Kidney (tissue), 14 donors: Measurements from ENCODE around the gene PGLYRP2. TPM values are rescaled to one million over a fixed set of nuclear protein-coding genes. Genes with fewer than 3 reads are reported as not detected.
A peak's percentile ranks its signal among the peaks of the same experiment; 100 is the strongest.

Experiments used
- DNase-seq, 5 donors: peaks; one replicate each; pipeline ENCODE4 v3.0.0-alpha.2; 2013 to 2020
- FAIRE-seq: peaks from 2 replicates; lab custom pipeline; 2012; peaks lifted over from hg19 to GRCh38; lab: Jason Lieb, UNC
- H3K27ac ChIP-seq, 2 donors: one replicate each; pipeline ENCODE4 v1.7.0; 2013; ENCODE audit warnings: low read depth in 2 of 2, low read length in 2 of 2, inconsistent platforms in 1 of 2
- H3K27me3 ChIP-seq: one replicate; pipeline ENCODE4 v1.7.1; 2013; ENCODE audit warnings: low read length, inconsistent platforms; ENCODE audit not compliant: control insufficient read depth, insufficient read depth
- H3K36me3 ChIP-seq, 3 donors: one replicate each; pipeline versions ENCODE4 v1.7.0 to v1.7.1; 2013; ENCODE audit warnings: low read length in 3 of 3, control low read depth in 1 of 3, inconsistent platforms in 1 of 3; ENCODE audit not compliant: insufficient read depth in 3 of 3, control insufficient read depth in 2 of 3
- H3K4me1 ChIP-seq, 3 donors: one replicate each; pipeline versions ENCODE4 v1.7.0 to v1.7.1; 2013; ENCODE audit warnings: low read length in 3 of 3, inconsistent platforms in 1 of 3, low read depth in 1 of 3; ENCODE audit not compliant: control insufficient read depth in 2 of 3, insufficient read depth in 2 of 3
- H3K4me3 ChIP-seq, 3 donors: one replicate each; pipeline versions ENCODE4 v1.7.0 to v1.8.1; 2013; ENCODE audit warnings: low read length in 3 of 3, control low read depth in 1 of 3, inconsistent platforms in 1 of 3
- H3K9ac ChIP-seq, 3 donors: one replicate each; pipeline versions ENCODE4 v1.7.0 to v1.7.1; 2013; ENCODE audit warnings: low read length in 3 of 3, control low read depth in 1 of 3, inconsistent platforms in 1 of 3
- H3K9me3 ChIP-seq, 3 donors: one replicate each; pipeline versions ENCODE4 v1.7.0 to v1.7.1; 2013; ENCODE audit warnings: low read length in 3 of 3, control low read depth in 1 of 3, inconsistent platforms in 1 of 3; ENCODE audit not compliant: control insufficient read depth in 2 of 3, insufficient read depth in 1 of 3
- CTCF ChIP-seq: IDR thresholded peaks from 3 replicates; pipeline ENCODE4 v1.5.1; 2012; ENCODE audit warnings: mild to moderate bottlenecking, moderate library complexity, borderline replicate concordance; ENCODE audit not compliant: insufficient read depth; ENCODE audit errors: extremely low read depth
- intact Hi-C: fragments of 100-400 bp; cut with DNase I; formaldehyde crosslinking; loops from one replicate; pipeline ENCODE4 v1.11.1; 2022
- polyA plus RNA-seq: library from polyadenylated mRNA; stranded (reverse); fragments of 350-450 nt; fragmentation: Illumina TruSeq; extraction: RNeasy Lipid Tissue Mini Kit (QIAGEN cat#74804); gene quantifications from one replicate; pipeline ENCODE4 v1.2.3, GENCODE V29; 2014; ENCODE audit warnings: low read depth, low replicate concordance; ENCODE audit not compliant: insufficient read depth
- total RNA-seq: library from RNA; stranded (reverse); fragmentation: NEBNext Ultra II Directional; extraction: Animal tissue kit (Norgen Biotek cat#: 25700); gene quantifications from one replicate; pipeline ENCODE4 v1.2.1, GENCODE V29; 2021
- donor health status: control.
- donor health status: control.
- donor health status: control.
- donor health status: control.
- donor health status: control.
- donor health status: DM: yes; HTN: yes; CAD: no.
- donor health status: Normal renal cell carcinoma (clear cell type).

Gene PGLYRP2
- total and polyA plus RNA-seq, 2 donors from 2014 or later: not detected

- peaks cover 0 to 4% (median 0%) of the 10 kb centered on the region in 3 donors for H3K4me1 ChIP-seq
- no peak overlapping the region for H3K27ac ChIP-seq
- intact Hi-C loops: no loop called here
- peaks cover 6% of the 10 kb centered on the region for H3K27me3 ChIP-seq
- DNase-seq (peak in 1 of 5 donors; percentile 23), FAIRE-seq (no peak)
- no peaks in the 10 kb centered on the region for H3K36me3 ChIP-seq
- H3K9me3 ChIP-seq: no peaks in the 10 kb centered on the region
- no peak for TF ChIP-seq CTCF
- no peak overlapping the region for H3K4me3 ChIP-seq
- no peak overlapping the region for H3K9ac ChIP-seq
Measured at GRCh38 chr19:15467734-15468214, 11.5 kb downstream of the PGLYRP2 start.

- Histone ChIP-seq H3K27ac (no peak overlapping the region), H3K27me3 (peaks cover 6% of the 10 kb centered on the region), H3K9me3 (no peaks in the 10 kb centered on the region), H3K4me1 (peaks cover 0 to 4% (median 0%) of the 10 kb centered on the region in 3 donors), H3K36me3 (no peaks in the 10 kb centered on the region), H3K9ac (no peak overlapping the region), H3K4me3 (no peak overlapping the region)
- no peak for TF ChIP-seq CTCF
- FAIRE-seq (no peak), DNase-seq (peak in 1 of 5 donors; percentile 29)
- intact Hi-C loops: no loop called here
Measured at GRCh38 chr19:15466851-15467733, 12.2 kb downstream of the PGLYRP2 start.

GRCh38 chr19:15464394-15465385, 14.6 kb downstream of the PGLYRP2 start, which contains the start of gene RASAL3:
TSS of gene RASAL3 (minus strand) at chr19:15464544. CDS start at chr19:15464358, 186 bp downstream.
- intact Hi-C loops: no loop called here
- H3K36me3 ChIP-seq: no peaks in the 10 kb centered on the region
- H3K27ac ChIP-seq: peak within 1 kb of the TSS in 1 of 2 donors; percentile 53
- no peak within 1 kb of the TSS for H3K9ac ChIP-seq
- no peak for TF ChIP-seq CTCF
- no peaks in the 10 kb centered on the region for H3K9me3 ChIP-seq
- H3K27me3 ChIP-seq: peaks cover 6% of the 10 kb centered on the region
- DNase-seq (peak in 1 of 5 donors; percentile 72), FAIRE-seq (no peak)
- peak within 1 kb of the TSS in 1 of 3 donors; percentile 17 for H3K4me3 ChIP-seq
- peaks cover 0 to 1% (median 0%) of the 10 kb centered on the region in 3 donors for H3K4me1 ChIP-seq
